Lower leg skin (tissue), 3 donors: Measurements from ENCODE around the gene GOLGA1.

Experiments used
- CTCF ChIP-seq, 3 donors: fragments of 450-650 bp; IDR thresholded peaks; one replicate each; pipeline ENCODE4 v1.5.1; 2016; ENCODE audit warnings: antibody characterized with exemption in 3 of 3, mild to moderate bottlenecking in 3 of 3, moderate library complexity in 2 of 3
- POLR2A ChIP-seq, 2 donors: fragments of 450-650 bp; IDR thresholded peaks; one replicate each; pipeline ENCODE4 v1.6.1; 2016 to 2017; ENCODE audit warnings: antibody characterized with exemption in 2 of 2, mild to moderate bottlenecking in 1 of 2, moderate library complexity in 1 of 2

- TF ChIP-seq CTCF (IDR thresholded peaks at IDR 0.05) = no peak
- no peak for TF ChIP-seq POLR2A (IDR thresholded peaks at IDR 0.05)
These were observed 51.9 kb downstream of the GOLGA1 start for GRCh38 chr9:124889006-124889405.
